Thymus (tissue), 11 donors: ENCODE results near the gene KLF13. TPM values are rescaled to one million over a fixed set of nuclear protein-coding genes. Genes with fewer than 3 reads are reported as not detected.
A peak's percentile ranks its signal among the peaks of the same experiment; 100 is the strongest.

Experiments used
- DNase-seq, 9 donors: peaks; one replicate each; pipeline ENCODE4 v3.0.0-alpha.2; 2013; ENCODE audit warnings: low spot score in 9 of 9, low read depth in 6 of 9, missing footprints in 1 of 9
- H3K27ac ChIP-seq, 2 donors: one replicate each; pipeline ENCODE4 v1.5.1; 2013; ENCODE audit warnings: control low read depth in 1 of 2, low read depth in 1 of 2, low read length in 1 of 2, mild to moderate bottlenecking in 1 of 2, moderate library complexity in 1 of 2
- H3K27me3 ChIP-seq, 2 donors: one replicate each; pipeline ENCODE4 v1.5.1; 2013; ENCODE audit warnings: low read length in 1 of 2; ENCODE audit not compliant: control insufficient read depth in 2 of 2, insufficient read depth in 1 of 2
- H3K36me3 ChIP-seq, 2 donors: one replicate each; pipeline ENCODE4 v1.5.1; 2013; ENCODE audit warnings: low read length in 1 of 2, mild to moderate bottlenecking in 1 of 2, moderate library complexity in 1 of 2; ENCODE audit not compliant: control insufficient read depth in 2 of 2, insufficient read depth in 2 of 2
- H3K4me1 ChIP-seq, 2 donors: one replicate each; pipeline ENCODE4 v1.5.1; 2013; ENCODE audit warnings: low read length in 2 of 2; ENCODE audit not compliant: control insufficient read depth in 2 of 2, insufficient read depth in 2 of 2
- H3K4me3 ChIP-seq, 2 donors: one replicate each; pipeline ENCODE4 v1.5.1; 2013; ENCODE audit warnings: low read length in 2 of 2, control low read depth in 1 of 2, mild to moderate bottlenecking in 1 of 2
- H3K9me3 ChIP-seq, 2 donors: one replicate each; pipeline ENCODE4 v1.5.1; 2013; ENCODE audit warnings: low read length in 1 of 2, mild to moderate bottlenecking in 1 of 2; ENCODE audit not compliant: control insufficient read depth in 2 of 2, insufficient read depth in 1 of 2
- WGBS: extraction: QIAGEN DNeasy Blood & Tissue Kit; methylation state at CpG from one replicate; pipeline ENCODE4 v1.1.7; 2013; 5-methylcytosine and 5-hydroxymethylcytosine counted together
- polyA plus RNA-seq: library from polyadenylated mRNA; stranded (reverse); fragments of 200-250 nt; gene quantifications from one replicate; pipeline ENCODE4 v1.2.3, GENCODE V29; 2013
- total RNA-seq: library from RNA; stranded (reverse); fragments of 120-200 nt; gene quantifications from one replicate; pipeline ENCODE4 v1.2.4, GENCODE V29; 2013
- donor health status: healthy.

The KLF13 gene
- total and polyA plus RNA-seq, 2 donors = 107 to 158 TPM

DNA sequence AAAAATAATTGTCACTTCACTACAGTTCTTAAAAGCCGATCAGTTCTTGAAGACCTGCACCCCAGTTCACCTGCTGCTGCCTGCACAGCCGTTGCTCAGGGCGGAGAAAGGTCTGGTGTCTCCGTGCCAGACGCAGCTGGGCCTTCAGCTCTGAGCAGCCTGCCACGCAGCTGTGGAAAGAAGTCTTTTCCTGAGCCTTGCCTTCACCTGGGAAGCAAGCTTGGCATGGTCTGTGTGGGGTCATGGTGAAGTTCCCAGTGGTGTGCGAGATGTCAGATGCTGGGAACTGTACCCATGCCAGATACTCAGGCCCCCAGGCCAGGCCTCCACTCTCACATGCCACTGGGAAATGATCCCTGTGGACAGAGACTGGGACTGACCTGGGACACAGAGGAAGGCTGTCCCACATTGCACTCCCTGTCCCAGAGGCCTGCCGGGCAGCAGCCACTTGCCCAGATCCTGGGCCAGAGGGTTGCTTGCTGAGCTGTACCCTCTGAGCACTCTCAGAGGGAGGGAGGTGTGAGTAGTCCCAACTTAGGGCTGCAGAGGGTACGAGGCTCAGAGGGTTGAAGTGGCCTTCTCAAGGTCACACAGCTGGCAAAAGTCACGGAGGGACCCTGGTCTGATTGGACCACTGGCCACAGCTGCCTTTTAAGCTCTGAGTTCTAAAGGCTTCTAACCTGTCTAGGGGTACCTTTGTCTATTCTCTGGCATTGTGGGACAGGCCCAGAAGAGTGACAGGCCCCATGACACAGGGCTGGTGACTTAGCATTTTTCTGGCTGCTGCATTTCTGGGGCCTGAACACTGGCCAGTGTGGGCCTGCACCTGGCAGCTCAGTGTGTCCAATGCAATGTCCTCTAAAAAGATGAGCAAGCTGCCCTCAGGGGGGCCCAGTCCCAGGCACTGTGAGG is 55.4 kb downstream of the KLF13 start:
- no peak for DNase-seq

GRCh38 chr15:31382713-31383045 is 56.0 kb downstream of the KLF13 start:
- no peak overlapping the region for H3K27ac ChIP-seq
- H3K36me3 ChIP-seq = peaks cover 44 to 49% of the 10 kb centered on the region in 2 donors
- peaks cover 3 to 41% of the 10 kb centered on the region in 2 donors for H3K4me1 ChIP-seq

More for the DNA sequence above, 55.4 kb downstream of the KLF13 start:
- Histone ChIP-seq H3K9me3 (peaks cover 0 to 7% of the 10 kb centered on the region in 2 donors), H3K27me3 (no peaks in the 10 kb centered on the region), H3K4me3 (no peak overlapping the region), H3K4me1 (peaks cover 0 to 40% of the 10 kb centered on the region in 2 donors), H3K36me3 (peaks cover 49 to 56% of the 10 kb centered on the region in 2 donors), H3K27ac (peak overlapping the region in 1 of 2 donors; percentile 11)
- WGBS = 96% methylated on average over 10 of the region's 10 CpGs

GRCh38 chr15:31383139-31383538 is 56.5 kb downstream of the KLF13 start:
- Histone ChIP-seq H3K4me3 (no peak overlapping the region), H3K36me3 (peaks cover 39 to 45% of the 10 kb centered on the region in 2 donors), H3K27me3 (no peaks in the 10 kb centered on the region), H3K9me3 (peaks cover 0 to 7% of the 10 kb centered on the region in 2 donors), H3K27ac (no peak overlapping the region), H3K4me1 (peaks cover 5 to 41% of the 10 kb centered on the region in 2 donors)
- whole genome bisulfite sequencing = 94% methylated on average over 6 of the region's 6 CpGs
- no peak for DNase-seq

More at GRCh38 chr15:31382713-31383045, 56.0 kb downstream of the KLF13 start:
- 87% methylated on average over 5 of the region's 5 CpGs for WGBS
- DNase-seq = no peak
- Histone ChIP-seq H3K9me3 (peaks cover 0 to 7% of the 10 kb centered on the region in 2 donors), H3K4me3 (no peak overlapping the region), H3K27me3 (no peaks in the 10 kb centered on the region)

DNA sequence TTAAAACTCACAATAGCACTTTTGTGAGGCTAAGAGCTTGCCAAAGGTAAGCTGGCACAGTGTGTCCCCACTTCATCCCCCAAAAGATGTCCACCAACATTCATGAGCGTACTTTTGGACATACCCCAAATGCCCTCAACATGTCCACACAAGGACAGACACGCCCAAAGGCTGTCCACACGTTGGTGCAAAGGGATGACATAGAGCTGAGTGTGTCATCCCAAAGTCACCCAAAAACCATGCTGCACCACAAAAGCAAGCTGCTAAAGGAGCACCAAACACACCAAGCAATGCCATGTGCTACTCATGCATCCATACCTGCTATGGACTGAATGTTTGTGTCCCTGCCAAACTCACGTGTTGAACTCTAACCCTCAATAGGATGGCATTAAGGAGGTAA is 57.9 kb downstream of the KLF13 start:
- 95% methylated on average over 4 of the region's 4 CpGs for WGBS

GRCh38 chr15:31385736-31386135 is 59.1 kb downstream of the KLF13 start:
- 55% methylated on average over 3 of the region's 3 CpGs for WGBS

More for the DNA sequence above, 57.9 kb downstream of the KLF13 start:
- Histone ChIP-seq H3K27me3 (no peaks in the 10 kb centered on the region), H3K9me3 (peaks cover 0 to 7% of the 10 kb centered on the region in 2 donors), H3K4me3 (no peak overlapping the region), H3K36me3 (peaks cover 25 to 30% of the 10 kb centered on the region in 2 donors), H3K4me1 (peaks cover 5 to 39% of the 10 kb centered on the region in 2 donors), H3K27ac (no peak overlapping the region)
- DNase-seq = no peak

DNA sequence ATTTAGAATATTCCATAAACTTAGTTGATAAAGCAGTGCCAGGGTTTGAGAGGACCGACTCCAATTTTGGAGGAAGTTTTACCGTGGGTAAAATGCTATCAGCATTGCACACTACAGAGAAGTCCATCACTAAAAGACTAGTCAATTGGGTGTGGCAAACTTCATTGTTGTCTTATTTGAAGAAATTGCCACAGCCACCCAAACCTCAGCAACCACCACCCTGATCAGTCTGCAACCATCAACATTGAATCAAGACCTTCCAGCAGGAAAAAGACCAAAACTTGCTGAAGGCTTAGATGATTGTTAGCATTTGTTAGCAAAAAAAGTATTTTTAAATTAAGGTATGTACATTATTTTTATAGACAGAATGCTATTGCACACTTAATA is 60.5 kb downstream of the KLF13 start:
- H3K36me3 ChIP-seq = peaks cover under 1 to 8% of the 10 kb centered on the region in 2 donors
- peaks cover 0 to 5% of the 10 kb centered on the region in 2 donors for H3K9me3 ChIP-seq
- no peak for DNase-seq
- 90% methylated on average over 2 of the region's 2 CpGs for WGBS
- peaks cover 10 to 40% of the 10 kb centered on the region in 2 donors for H3K4me1 ChIP-seq
- no peak overlapping the region for H3K4me3 ChIP-seq
- peaks cover 2 to 5% of the 10 kb centered on the region in 2 donors for H3K27me3 ChIP-seq
- H3K27ac ChIP-seq = no peak overlapping the region

More at GRCh38 chr15:31385736-31386135, 59.1 kb downstream of the KLF13 start:
- no peaks in the 10 kb centered on the region for H3K27me3 ChIP-seq
- H3K36me3 ChIP-seq = peaks cover 13 to 19% of the 10 kb centered on the region in 2 donors
- DNase-seq = peak in 1 of 9 donors; percentile 48
- H3K27ac ChIP-seq = no peak overlapping the region
- H3K4me3 ChIP-seq = no peak overlapping the region
- H3K4me1 ChIP-seq = peaks cover 5 to 36% of the 10 kb centered on the region in 2 donors
- H3K9me3 ChIP-seq = peaks cover 0 to 9% of the 10 kb centered on the region in 2 donors

DNA sequence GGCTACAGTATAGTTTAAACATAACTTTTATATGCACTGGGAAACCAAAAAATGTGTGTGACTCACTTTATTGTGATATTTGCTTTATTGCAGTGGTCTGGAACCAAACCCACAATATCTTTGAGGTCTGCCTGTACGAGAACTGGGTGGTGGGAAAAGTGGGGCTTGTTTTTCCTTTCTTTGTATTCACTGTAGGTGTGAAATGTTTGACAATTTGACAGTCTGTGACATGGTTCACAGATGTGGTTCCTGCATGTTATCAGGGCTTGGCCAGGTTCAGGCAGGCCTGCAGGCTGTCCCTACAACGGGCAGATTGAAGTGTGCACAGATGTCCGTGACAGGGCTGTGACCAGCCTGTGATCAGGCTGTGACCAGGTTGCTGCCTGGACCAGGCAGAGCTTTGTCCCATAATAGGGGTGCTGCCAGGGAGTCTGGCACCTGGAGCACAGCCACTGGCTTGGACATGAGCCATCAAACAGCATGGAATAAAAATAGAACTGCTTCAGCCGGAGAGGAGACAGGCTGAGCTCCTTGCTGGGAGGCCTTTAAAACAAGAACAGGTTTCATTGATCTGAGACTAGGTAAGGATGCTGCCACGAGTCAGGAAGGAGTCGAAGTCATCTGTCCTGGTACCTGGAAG is 61.0 kb downstream of the KLF13 start:
- DNase-seq = peak in 1 of 9 donors; percentile 49
- Histone ChIP-seq H3K4me1 (peaks cover 10 to 40% of the 10 kb centered on the region in 2 donors), H3K27me3 (peaks cover 2 to 9% of the 10 kb centered on the region in 2 donors), H3K36me3 (peaks cover 0 to 2% of the 10 kb centered on the region in 2 donors), H3K27ac (peak overlapping the region; percentile 23 to 46), H3K9me3 (peaks cover 0 to 5% of the 10 kb centered on the region in 2 donors), H3K4me3 (no peak overlapping the region)
- WGBS = 40% methylated on average over 6 of the region's 6 CpGs

DNA sequence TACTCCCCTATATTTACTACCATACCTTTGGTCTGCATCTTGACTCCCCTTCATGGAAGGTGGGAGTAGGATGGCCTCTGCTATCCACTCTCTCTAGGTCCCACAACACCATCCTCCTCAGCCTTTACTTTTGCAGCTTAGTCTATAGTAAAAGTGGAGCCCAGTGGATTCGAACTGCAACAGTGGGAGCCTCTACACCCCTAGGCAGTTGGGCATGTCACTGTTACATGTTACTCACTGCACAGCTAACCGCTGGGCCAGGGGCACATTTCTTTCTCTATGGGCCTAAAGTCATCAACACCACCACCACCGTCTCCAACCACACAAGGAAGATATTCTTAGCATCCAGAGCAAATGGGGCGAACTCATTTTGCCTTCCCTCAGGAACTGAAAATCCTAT is 62.9 kb downstream of the KLF13 start:
- H3K36me3 ChIP-seq = no peaks in the 10 kb centered on the region
- no peak for DNase-seq
- peaks cover 0 to 8% of the 10 kb centered on the region in 2 donors for H3K9me3 ChIP-seq
- no peak overlapping the region for H3K27ac ChIP-seq
- peaks cover 2 to 18% of the 10 kb centered on the region in 2 donors for H3K27me3 ChIP-seq
- H3K4me3 ChIP-seq = no peak overlapping the region
- peaks cover 10 to 47% of the 10 kb centered on the region in 2 donors for H3K4me1 ChIP-seq
- whole genome bisulfite sequencing = 97% methylated on average over 4 of the region's 4 CpGs

- Histone ChIP-seq H3K27me3 (peaks cover 2 to 18% of the 10 kb centered on the region in 2 donors), H3K4me3 (no peak overlapping the region), H3K27ac (no peak overlapping the region), H3K9me3 (peaks cover 0 to 8% of the 10 kb centered on the region in 2 donors), H3K4me1 (peaks cover 10 to 47% of the 10 kb centered on the region in 2 donors), H3K36me3 (no peaks in the 10 kb centered on the region)
- no peak for DNase-seq
- 97% methylated on average over 3 of the region's 3 CpGs for WGBS
Observed at GRCh38 chr15:31390029-31390428, 63.4 kb downstream of the KLF13 start.
